Sigmoid colon (tissue), 7 donors: ENCODE data around the gene FUS. TPM values are rescaled to one million over a fixed set of nuclear protein-coding genes. Genes with fewer than 3 reads are reported as not detected.

Experiments used
- DNase-seq: peaks from one replicate; pipeline ENCODE4 v3.0.0-alpha.2; 2019
- H3K27ac ChIP-seq, 4 donors: fragments of 200-600 bp; sonication (generic); one replicate each; pipeline ENCODE4 v1.5.1; 2016 to 2019; ENCODE audit warnings: mild to moderate bottlenecking in 1 of 4
- H3K27me3 ChIP-seq, 3 donors: fragments of 200-600 bp; sonication (generic); one replicate each; pipeline ENCODE4 v1.5.1; 2019; ENCODE audit warnings: mild to moderate bottlenecking in 1 of 3
- H3K36me3 ChIP-seq, 4 donors: fragments of 200-600 bp; sonication (generic); one replicate each; pipeline ENCODE4 v1.5.1; 2016 to 2019
- H3K4me1 ChIP-seq, 4 donors: fragments of 200-600 bp; sonication (generic); one replicate each; pipeline ENCODE4 v1.5.1; 2017 to 2019
- H3K4me3 ChIP-seq, 4 donors: fragments of 200-600 bp; sonication (generic); one replicate each; pipeline ENCODE4 v1.5.1; 2017 to 2019; ENCODE audit warnings: mild to moderate bottlenecking in 2 of 4, moderate library complexity in 1 of 4
- H3K9me3 ChIP-seq, 4 donors: fragments of 200-600 bp in 3 of 4; sonication (generic) in 3 of 4; one replicate each; pipeline versions ENCODE4 v1.5.1 to v1.6.1; 2013 to 2019
- EP300 ChIP-seq, 4 donors: sonication (generic); formaldehyde crosslinking; IDR thresholded peaks; one replicate each; pipeline ENCODE4 v1.6.1; 2017; ENCODE audit warnings: antibody characterized with exemption in 4 of 4
- POLR2A ChIP-seq, 2 donors: fragments of 450-650 bp; IDR thresholded peaks; one replicate each; pipeline ENCODE4 v1.6.1; 2016; ENCODE audit warnings: antibody characterized with exemption in 2 of 2, mild to moderate bottlenecking in 2 of 2, moderate library complexity in 2 of 2
- POLR2AphosphoS5 ChIP-seq, 4 donors: sonication (generic); formaldehyde crosslinking; IDR thresholded peaks; one replicate each; pipeline ENCODE4 v1.6.1; 2017; ENCODE audit warnings: antibody characterized with exemption in 4 of 4
- WGBS, 2 donors: extraction: QIAGEN DNeasy Blood & Tissue Kit; methylation state at CpG; one replicate each; pipeline ENCODE4 v1.1.7; 2013; 5-methylcytosine and 5-hydroxymethylcytosine counted together
- intact Hi-C: fragments of 100-400 bp; cut with DNase I; formaldehyde crosslinking; loops from one replicate; pipeline ENCODE4 v1.15.1; 2023
- polyA plus RNA-seq, 3 donors: library from polyadenylated mRNA; stranded (reverse); fragments of 200-250 nt; gene quantifications; one replicate each; pipeline ENCODE4 v1.2.3, GENCODE V29; 2013
- total RNA-seq, 4 donors: library from RNA; depleted of rRNA; stranded (reverse); fragments of >200 nt; gene quantifications; one replicate each; pipeline ENCODE4 v1.1.0, GENCODE V29; 2016
- TF ChIP-seq, protein P1 (sequence below), 4 experiments: fragments of 450-650 bp in 3 of 4; fragments of 200-600 bp in 1 of 4; IDR thresholded peaks; one replicate each; pipeline ENCODE4 v1.5.1; 2016 to 2019; ENCODE audit warnings: antibody characterized with exemption in 4 of 4, mild to moderate bottlenecking in 3 of 4, moderate library complexity in 2 of 4
- donor health status: healthy with polysubstance abuse.
- donor health status: Bipolar disorder and iron deficiency.
- donor health status: healthy.

Gene FUS
- total and polyA plus RNA-seq, 7 donors: 44.1 to 262 (median 63.9) TPM

DNA sequence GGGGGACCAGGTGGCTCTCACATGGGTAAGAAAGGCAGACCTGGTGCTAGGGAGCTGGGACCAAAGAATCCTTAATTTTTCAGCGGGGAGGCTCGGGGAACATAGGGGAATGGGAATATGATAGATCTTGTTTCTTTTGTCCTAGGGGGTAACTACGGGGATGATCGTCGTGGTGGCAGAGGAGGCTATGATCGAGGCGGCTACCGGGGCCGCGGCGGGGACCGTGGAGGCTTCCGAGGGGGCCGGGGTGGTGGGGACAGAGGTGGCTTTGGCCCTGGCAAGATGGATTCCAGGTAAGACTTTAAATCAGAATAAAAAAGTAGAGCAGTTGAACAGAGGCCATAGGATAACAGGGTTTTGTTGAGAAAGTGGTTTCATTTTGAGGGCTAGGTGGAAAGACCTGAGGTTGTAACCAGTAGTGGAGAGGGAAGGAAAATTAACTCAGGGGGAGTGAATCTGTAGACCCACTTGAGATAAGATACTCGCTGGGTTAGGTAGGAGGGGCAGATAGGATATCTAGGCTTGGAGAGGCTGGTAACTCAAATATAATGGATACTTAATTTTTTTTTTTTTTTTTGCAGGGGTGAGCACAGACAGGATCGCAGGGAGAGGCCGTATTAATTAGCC lies 11.0 kb downstream of the FUS start:
- Histone ChIP-seq H3K9me3 (no peaks in the 10 kb centered on the region), H3K4me1 (peaks cover 0 to 5% (median 2%) of the 10 kb centered on the region in 4 donors), H3K36me3 (peaks cover 73 to 100% (median 85%) of the 10 kb centered on the region in 4 donors), H3K4me3 (no peak overlapping the region), H3K27me3 (no peaks in the 10 kb centered on the region), H3K27ac (no peak overlapping the region)
- 95 to 96% methylated on average over 17 of the region's 17 CpGs for whole genome bisulfite sequencing, 2 donors
- TF ChIP-seq POLR2A (IDR thresholded peaks at IDR 0.05) (no peak), EP300 (IDR thresholded peaks at IDR 0.05) (no peak), POLR2AphosphoS5 (IDR thresholded peaks at IDR 0.05) (no peak)
- TF ChIP-seq, protein P1, sequence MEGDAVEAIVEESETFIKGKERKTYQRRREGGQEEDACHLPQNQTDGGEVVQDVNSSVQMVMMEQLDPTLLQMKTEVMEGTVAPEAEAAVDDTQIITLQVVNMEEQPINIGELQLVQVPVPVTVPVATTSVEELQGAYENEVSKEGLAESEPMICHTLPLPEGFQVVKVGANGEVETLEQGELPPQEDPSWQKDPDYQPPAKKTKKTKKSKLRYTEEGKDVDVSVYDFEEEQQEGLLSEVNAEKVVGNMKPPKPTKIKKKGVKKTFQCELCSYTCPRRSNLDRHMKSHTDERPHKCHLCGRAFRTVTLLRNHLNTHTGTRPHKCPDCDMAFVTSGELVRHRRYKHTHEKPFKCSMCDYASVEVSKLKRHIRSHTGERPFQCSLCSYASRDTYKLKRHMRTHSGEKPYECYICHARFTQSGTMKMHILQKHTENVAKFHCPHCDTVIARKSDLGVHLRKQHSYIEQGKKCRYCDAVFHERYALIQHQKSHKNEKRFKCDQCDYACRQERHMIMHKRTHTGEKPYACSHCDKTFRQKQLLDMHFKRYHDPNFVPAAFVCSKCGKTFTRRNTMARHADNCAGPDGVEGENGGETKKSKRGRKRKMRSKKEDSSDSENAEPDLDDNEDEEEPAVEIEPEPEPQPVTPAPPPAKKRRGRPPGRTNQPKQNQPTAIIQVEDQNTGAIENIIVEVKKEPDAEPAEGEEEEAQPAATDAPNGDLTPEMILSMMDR (IDR thresholded peaks at IDR 0.05): no peak
- no peak for DNase-seq
- intact Hi-C loops: no loop called here

GRCh38 chr16:31191697-31192428 lies 11.9 kb downstream of the FUS start:
- Histone ChIP-seq H3K4me1 (peaks cover 0 to 2% (median under 1%) of the 10 kb centered on the region in 4 donors), H3K27me3 (no peaks in the 10 kb centered on the region), H3K9me3 (no peaks in the 10 kb centered on the region), H3K36me3 (peaks cover 69 to 100% (median 79%) of the 10 kb centered on the region in 4 donors), H3K27ac (no peak overlapping the region), H3K4me3 (no peak overlapping the region)
- 79 to 86% methylated on average over 5 of the region's 5 CpGs for WGBS, 2 donors
- intact Hi-C loops: no loop called here
- DNase-seq: no peak
- TF ChIP-seq, protein P1 (IDR thresholded peaks at IDR 0.05): no peak
- TF ChIP-seq EP300 (IDR thresholded peaks at IDR 0.05) (no peak), POLR2AphosphoS5 (IDR thresholded peaks at IDR 0.05) (no peak), POLR2A (IDR thresholded peaks at IDR 0.05) (no peak)

DNA sequence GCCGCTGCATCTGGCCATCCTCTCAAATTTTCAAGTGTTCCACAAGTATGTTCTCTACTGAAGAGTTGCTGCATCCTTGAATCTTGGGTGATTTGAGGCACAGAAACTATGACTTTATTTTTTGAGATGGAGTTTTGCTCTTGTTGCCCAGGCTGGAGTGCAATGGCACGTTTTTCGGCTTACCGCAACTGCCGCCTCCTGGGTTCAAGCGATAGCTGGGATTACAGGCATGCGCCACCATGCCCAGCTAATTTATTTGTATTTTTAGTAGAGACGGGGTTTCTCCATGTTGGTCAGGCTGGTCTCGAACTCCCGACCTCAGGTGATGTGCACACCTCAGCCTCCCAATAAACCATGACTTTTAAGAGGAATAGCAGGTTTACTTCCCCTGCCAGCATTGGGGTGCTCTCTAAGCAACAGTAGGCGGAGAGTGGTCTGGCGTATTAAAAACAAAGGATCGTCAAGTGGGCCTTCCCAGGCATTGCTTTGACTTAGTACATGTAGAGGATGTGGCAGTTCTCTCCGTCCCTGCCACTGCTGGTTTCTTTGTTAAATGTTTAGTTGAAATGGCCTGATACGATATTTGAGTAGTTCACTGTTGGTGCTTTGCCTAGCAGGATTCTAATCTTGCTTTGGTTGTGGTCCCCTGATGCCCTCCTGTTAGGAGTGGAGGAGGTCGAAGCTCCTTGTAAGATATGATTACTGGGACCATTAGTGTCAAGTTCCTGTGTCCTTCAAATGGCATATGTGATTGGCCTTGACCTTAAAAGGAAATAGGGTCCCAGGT lies 13.1 kb downstream of the FUS start:
- 94 to 95% methylated on average over 16 of the region's 16 CpGs for WGBS, 2 donors
- Histone ChIP-seq H3K27me3 (no peaks in the 10 kb centered on the region), H3K4me3 (no peak overlapping the region), H3K36me3 (peaks cover 59 to 98% (median 69%) of the 10 kb centered on the region in 4 donors), H3K27ac (no peak overlapping the region), H3K4me1 (no peaks in the 10 kb centered on the region), H3K9me3 (no peaks in the 10 kb centered on the region)
- intact Hi-C loops: no loop called here
- TF ChIP-seq, protein P1 (IDR thresholded peaks at IDR 0.05): no peak
- TF ChIP-seq POLR2A (IDR thresholded peaks at IDR 0.05): no peak
- no peak for TF ChIP-seq POLR2AphosphoS5 (IDR thresholded peaks at IDR 0.05)
- no peak for TF ChIP-seq EP300 (IDR thresholded peaks at IDR 0.05)
- DNase-seq: no peak

DNA sequence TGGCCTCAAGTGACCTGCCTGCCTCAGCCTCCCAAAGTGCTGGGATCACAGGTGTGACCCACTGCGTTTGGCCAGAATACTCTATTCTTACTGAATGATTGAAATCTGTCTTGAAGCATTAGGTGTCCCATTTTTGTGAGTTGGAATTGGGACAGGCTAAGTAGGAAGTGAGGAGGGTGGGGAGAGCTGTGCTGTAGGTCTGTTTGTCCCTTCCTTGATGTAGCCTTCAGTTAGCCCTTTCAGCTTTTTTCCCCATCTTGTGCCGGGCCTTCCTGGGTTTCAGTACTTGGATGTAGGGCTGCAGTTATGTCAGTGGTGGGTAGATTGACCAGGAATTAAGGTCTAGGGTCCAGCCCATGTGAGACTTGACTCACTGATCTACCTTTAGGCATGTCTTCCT lies 13.9 kb downstream of the FUS start:
- peaks cover 51 to 97% (median 61%) of the 10 kb centered on the region in 4 donors for H3K36me3 ChIP-seq
- no peak for DNase-seq
- H3K4me1 ChIP-seq: no peaks in the 10 kb centered on the region
- TF ChIP-seq POLR2A (IDR thresholded peaks at IDR 0.05) (no peak), POLR2AphosphoS5 (IDR thresholded peaks at IDR 0.05) (no peak), EP300 (IDR thresholded peaks at IDR 0.05) (no peak)
- TF ChIP-seq, protein P1 (IDR thresholded peaks at IDR 0.05): no peak
- no peaks in the 10 kb centered on the region for H3K27me3 ChIP-seq
- no peak overlapping the region for H3K4me3 ChIP-seq
- intact Hi-C loops: no loop called here
- WGBS, 2 donors: 92 to 93% methylated on average over 2 of the region's 2 CpGs
- no peak overlapping the region for H3K27ac ChIP-seq
- H3K9me3 ChIP-seq: no peaks in the 10 kb centered on the region
